HL-60/S4 treated with phorbol 12-myristate 13-acetate at 8.2 ng/mL for 4 days and 3 days (cell line): ENCODE measurements around the gene MT4.
"Not testable (repeated sequence)": the region's sequence is repeated elsewhere in the genome, so short reads cannot be mapped to it uniquely, and the experiment has no call there.

Source experiments
- in situ Hi-C: fragments of 300-500 bp; cut with MboI; formaldehyde crosslinking; loops from 2 replicates; pipeline ENCODE4 v1.15.0; 2022; ENCODE audit warnings: low sequenced_read_pairs

MT4 gene

GRCh38 chr16:56558024-56558747 is 6.7 kb upstream of the MT4 start:
- in situ Hi-C loops: no loop called here

- in situ Hi-C loops: no loop called here
Observed at GRCh38 chr16:56559109-56559508, 5.8 kb upstream of the MT4 start.

- in situ Hi-C loops: no loop called here
Observed at GRCh38 chr16:56560447-56560846, 4.4 kb upstream of the MT4 start.

- in situ Hi-C loops: no loop called here
Observed at GRCh38 chr16:56561126-56561525, 3.7 kb upstream of the MT4 start.

GRCh38 chr16:56569971-56570370 is 5.1 kb downstream of the MT4 start:
- in situ Hi-C loops: loop anchor here (10.0 kb wide), 1 partner anchor 135 kb away; no protein-coding TSS in a partner anchor

- in situ Hi-C loops: loop anchor here (10.0 kb wide), 1 partner anchor 133 kb away; no protein-coding TSS in a partner anchor
Observed at GRCh38 chr16:56571525-56571924, 6.7 kb downstream of the MT4 start.

GRCh38 chr16:56574625-56575024 is 9.8 kb downstream of the MT4 start:
- in situ Hi-C loops: loop anchor here (10.0 kb wide), 1 partner anchor 130 kb away; no protein-coding TSS in a partner anchor

- in situ Hi-C loops: loop anchor here (10.0 kb wide), 1 partner anchor 128 kb away; no protein-coding TSS in a partner anchor
Observed at GRCh38 chr16:56576585-56577299, 11.9 kb downstream of the MT4 start.

GRCh38 chr16:56577300-56577625 is 12.4 kb downstream of the MT4 start:
- in situ Hi-C loops: loop anchor here (10.0 kb wide), 1 partner anchor 128 kb away; no protein-coding TSS in a partner anchor

- in situ Hi-C loops: no loop called here
Observed at GRCh38 chr16:56580391-56581048, 15.6 kb downstream of the MT4 start.

GRCh38 chr16:56582911-56583310 is 18.0 kb downstream of the MT4 start:
- in situ Hi-C loops: not testable (repeated sequence)

- in situ Hi-C loops: no loop called here
Observed at GRCh38 chr16:56583351-56584168, 18.7 kb downstream of the MT4 start.

GRCh38 chr16:56584276-56584675 is 19.4 kb downstream of the MT4 start:
- in situ Hi-C loops: no loop called here

- in situ Hi-C loops: no loop called here
Observed at GRCh38 chr16:56588781-56589140, 23.9 kb downstream of the MT4 start.

GRCh38 chr16:56589141-56590039 is 24.5 kb downstream of the MT4 start, which contains the start of gene MT3:
TSS of gene MT3 (plus strand) at chr16:56589528. CDS start at chr16:56589591, 63 bp downstream.
- in situ Hi-C loops: no loop called here

GRCh38 chr16:56591377-56592060 is 26.6 kb downstream of the MT4 start:
- in situ Hi-C loops: no loop called here

- in situ Hi-C loops: no loop called here
Observed at GRCh38 chr16:56593573-56594291, 28.9 kb downstream of the MT4 start.

GRCh38 chr16:56594292-56594619 is 29.4 kb downstream of the MT4 start:
- in situ Hi-C loops: no loop called here
